H9 (cell line): ENCODE measurements around the gene MAPK8IP3. TPM values are rescaled to one million over a fixed set of nuclear protein-coding genes. Genes with fewer than 3 reads are reported as not detected.

ENCODE experiments used
- DNase-seq: peaks from one replicate; pipeline ENCODE4 v3.0.0-alpha.2; 2017
- H2AFZ ChIP-seq: one replicate; pipeline ENCODE4 v1.6.1; 2013; ENCODE audit warnings: mild to moderate bottlenecking, low read length, control low read depth, moderate library complexity
- H2AK5ac ChIP-seq: 2 replicates; pipeline ENCODE4 v1.6.1; 2013; ENCODE audit warnings: low read length, control low read depth, mixed read lengths; ENCODE audit not compliant: insufficient read length
- H2BK120ac ChIP-seq: one replicate; pipeline ENCODE4 v1.6.1; 2013; ENCODE audit warnings: low read depth, mild to moderate bottlenecking, low read length, control low read depth, inconsistent platforms; ENCODE audit not compliant: poor library complexity, severe bottlenecking
- H2BK12ac ChIP-seq: 2 replicates; pipeline ENCODE4 v1.6.1; 2013; ENCODE audit warnings: low read length, control low read depth, mixed read lengths, low read depth; ENCODE audit not compliant: insufficient read length
- H2BK15ac ChIP-seq: 2 replicates; pipeline ENCODE4 v1.6.1; 2013; ENCODE audit warnings: low read depth, low read length, control low read depth
- H2BK20ac ChIP-seq: one replicate; pipeline ENCODE4 v1.6.1; 2013; ENCODE audit warnings: low read depth, mild to moderate bottlenecking, low read length, control low read depth, inconsistent platforms; ENCODE audit not compliant: poor library complexity, severe bottlenecking
- H2BK5ac ChIP-seq: 2 replicates; pipeline ENCODE4 v1.6.1; 2013; ENCODE audit warnings: low read length, control low read depth, mixed read lengths; ENCODE audit not compliant: insufficient read length
- H3K14ac ChIP-seq: 2 replicates; pipeline ENCODE4 v1.6.1; 2013; ENCODE audit warnings: low read length, control low read depth; ENCODE audit not compliant: insufficient read depth
- H3K18ac ChIP-seq: 2 replicates; pipeline ENCODE4 v1.6.1; 2013; ENCODE audit warnings: low read depth, mild to moderate bottlenecking, mixed read lengths, low read length, control low read depth; ENCODE audit not compliant: insufficient read length
- H3K23ac ChIP-seq: 2 replicates; pipeline ENCODE4 v1.6.1; 2013; ENCODE audit warnings: low read length, control low read depth, mixed read lengths, low read depth; ENCODE audit not compliant: insufficient read length
- H3K23me2 ChIP-seq: 2 replicates; pipeline ENCODE4 v1.6.1; 2013; ENCODE audit warnings: low read depth, mild to moderate bottlenecking, mixed read lengths, low read length, control low read depth; ENCODE audit not compliant: insufficient read length, poor library complexity, severe bottlenecking
- H3K27ac ChIP-seq: 2 replicates; pipeline ENCODE4 v1.5.1; 2013; ENCODE audit warnings: low read length, control low read depth, mixed read lengths, low read depth; ENCODE audit not compliant: insufficient read length
- H3K27me3 ChIP-seq: 2 replicates; pipeline ENCODE4 v1.6.1; 2013; ENCODE audit warnings: low read length, control low read depth, inconsistent platforms; ENCODE audit not compliant: insufficient read depth
- H3K4ac ChIP-seq: 2 replicates; pipeline ENCODE4 v1.6.1; 2013; ENCODE audit warnings: low read depth, mild to moderate bottlenecking, control low read depth, inconsistent platforms, low read length, moderate library complexity
- H3K4me1 ChIP-seq: 2 replicates; pipeline ENCODE4 v1.6.1; 2013; ENCODE audit warnings: low read length, control low read depth, inconsistent platforms; ENCODE audit not compliant: insufficient read depth
- H3K4me2 ChIP-seq: 2 replicates; pipeline ENCODE4 v1.6.1; 2013; ENCODE audit warnings: low read length, control low read depth, mixed read lengths; ENCODE audit not compliant: insufficient read length, insufficient read depth
- H3K56ac ChIP-seq: 2 replicates; pipeline ENCODE4 v1.6.1; 2013; ENCODE audit warnings: low read depth, mild to moderate bottlenecking, mixed read lengths, low read length, control low read depth; ENCODE audit not compliant: insufficient read length
- H3K79me1 ChIP-seq: 2 replicates; pipeline ENCODE4 v1.6.1; 2013; ENCODE audit warnings: low read depth, mild to moderate bottlenecking, moderate library complexity, low read length, control low read depth, inconsistent platforms; ENCODE audit not compliant: insufficient read depth, poor library complexity, severe bottlenecking
- H3K79me2 ChIP-seq: 2 replicates; pipeline ENCODE4 v1.6.1; 2013; ENCODE audit warnings: low read length, control low read depth, inconsistent platforms; ENCODE audit not compliant: insufficient read depth
- H3K9ac ChIP-seq: 2 replicates; pipeline ENCODE4 v1.6.1; 2013; ENCODE audit warnings: low read length, control low read depth, mixed read lengths; ENCODE audit not compliant: insufficient read length; ENCODE audit errors: extremely low read depth
- H3K9me3 ChIP-seq: one replicate; pipeline ENCODE4 v1.6.1; 2013; ENCODE audit warnings: low read depth, low read length, inconsistent platforms; ENCODE audit not compliant: control insufficient read depth
- H3T11ph ChIP-seq: one replicate; pipeline ENCODE4 v1.6.1; 2013; ENCODE audit warnings: mild to moderate bottlenecking, low read length, control low read depth, inconsistent platforms
- H4K20me1 ChIP-seq: one replicate; pipeline ENCODE4 v1.6.1; 2013; ENCODE audit not compliant: control insufficient read depth, insufficient read length, insufficient read depth
- H4K5ac ChIP-seq: 2 replicates; pipeline ENCODE4 v1.6.1; 2013; ENCODE audit warnings: low read depth, mild to moderate bottlenecking, mixed read lengths, low read length, control low read depth; ENCODE audit not compliant: insufficient read length
- H4K8ac ChIP-seq: replicated peaks from 2 replicates; pipeline ENCODE4 v1.6.1; 2013; ENCODE audit warnings: low read length, control low read depth, mixed read lengths, low read depth; ENCODE audit not compliant: insufficient read length
- H4K91ac ChIP-seq: 2 replicates; pipeline ENCODE4 v1.6.1; 2013; ENCODE audit warnings: low read depth, mild to moderate bottlenecking, moderate library complexity, mixed read lengths, low read length, control low read depth; ENCODE audit not compliant: insufficient read length
- H3K27ac Mint-ChIP-seq, 3 experiments: 2 replicates in 2 of 3; 3 replicates in 1 of 3; pipeline ENCODE4 v1.8.0; 2020 to 2021; ENCODE audit warnings: mixed read lengths in 3 of 3, mild to moderate bottlenecking in 1 of 3, moderate library complexity in 1 of 3
- H3K27me3 Mint-ChIP-seq: 2 replicates; pipeline ENCODE4 v1.8.0; 2021; ENCODE audit warnings: low read depth, mild to moderate bottlenecking, moderate library complexity, mixed read lengths
- H3K36me3 Mint-ChIP-seq, 3 experiments: 2 replicates in 2 of 3; 3 replicates in 1 of 3; pipeline ENCODE4 v1.8.0; 2020 to 2021; ENCODE audit warnings: low read depth in 3 of 3, mixed read lengths in 3 of 3; ENCODE audit not compliant: insufficient read depth in 1 of 3
- H3K4me1 Mint-ChIP-seq, 2 experiments: 2 replicates each; pipeline ENCODE4 v1.8.0; 2020; ENCODE audit warnings: mixed read lengths in 2 of 2
- H3K4me3 Mint-ChIP-seq, 2 experiments: 2 replicates in 1 of 2; 3 replicates in 1 of 2; pipeline ENCODE4 v1.8.0; 2020 to 2021; ENCODE audit warnings: mild to moderate bottlenecking in 2 of 2, mixed read lengths in 2 of 2, moderate library complexity in 1 of 2
- H3K9me3 Mint-ChIP-seq, 2 experiments: 2 replicates in 1 of 2; 3 replicates in 1 of 2; pipeline ENCODE4 v1.8.0; 2020; ENCODE audit warnings: mild to moderate bottlenecking in 2 of 2, mixed read lengths in 2 of 2, moderate library complexity in 1 of 2
- CTCF ChIP-seq: fragments of 200-600 bp; sonication (generic); conservative IDR thresholded peaks from 3 replicates; pipeline ENCODE4 v1.8.0; 2021; ENCODE audit warnings: antibody characterized with exemption, mild to moderate bottlenecking
- WGBS: extraction: QIAGEN DNeasy Blood & Tissue Kit; methylation state at CpG from one replicate; pipeline ENCODE4 v1.1.7; 2013; ENCODE audit warnings: missing lambda C conversion rate, low lambda C conversion rate, mixed read lengths; ENCODE audit not compliant: insufficient read length; ENCODE audit errors: extremely low coverage; 5-methylcytosine and 5-hydroxymethylcytosine counted together
- total RNA-seq: library from RNA; stranded (reverse); gene quantifications from 2 replicates; pipeline ENCODE4 v1.2.1, GENCODE V29; 2021

The MAPK8IP3 gene
- total RNA-seq, 1 experiment from 2014 or later: 51.3 TPM

GRCh38 chr16:1778200-1779179, 72.5 kb downstream of the MAPK8IP3 start:
- H3K79me1 ChIP-seq: peaks cover 5% of the 10 kb centered on the region
- H3K27me3 ChIP-seq: no peaks in the 10 kb centered on the region
- H4K8ac ChIP-seq: no peak overlapping the region
- H3K23me2 ChIP-seq: peaks cover 10% of the 10 kb centered on the region
- H4K91ac ChIP-seq: no peak overlapping the region
- H3K27me3 Mint-ChIP-seq: peaks cover 2% of the 10 kb centered on the region; the same call in 1 of the 2 replicates
- no peak overlapping the region for H3K56ac ChIP-seq
- no peak overlapping the region for H3K18ac ChIP-seq
- H2BK120ac ChIP-seq: no peak overlapping the region
- no peak for TF ChIP-seq CTCF
- no peaks in the 10 kb centered on the region; the same call in 1 of the 2 replicates for H3K79me2 ChIP-seq
- H3K9me3 ChIP-seq: no peaks in the 10 kb centered on the region
- no peak overlapping the region for H4K5ac ChIP-seq
- no peak overlapping the region for H2BK20ac ChIP-seq
- no peak overlapping the region for H3K23ac ChIP-seq
- H3K4ac ChIP-seq: no peak overlapping the region
- no peak overlapping the region for H2BK5ac ChIP-seq
- DNase-seq: no peak
- H3T11ph ChIP-seq: no peak overlapping the region
- H3K4me1 ChIP-seq: no peaks in the 10 kb centered on the region
- no peak overlapping the region for H2BK12ac ChIP-seq
- no peak overlapping the region for H3K4me3 Mint-ChIP-seq
- H3K27ac Mint-ChIP-seq: no peak overlapping the region
- H2AK5ac ChIP-seq: no peak overlapping the region
- WGBS: no CpG with 5 or more reads among the region's 34 CpGs
- H2AFZ ChIP-seq: no peak overlapping the region
- peaks cover 7 to 18% of the 10 kb centered on the region in 2 experiments for H3K4me1 Mint-ChIP-seq
- H4K20me1 ChIP-seq: no peaks in the 10 kb centered on the region
- no peaks in the 10 kb centered on the region for H3K9me3 Mint-ChIP-seq
- no peak overlapping the region for H3K27ac ChIP-seq
- H3K36me3 Mint-ChIP-seq: peaks cover 0 to 46% (median 8%) of the 10 kb centered on the region in 3 experiments; a peak in 4 of 7 replicates
- H2BK15ac ChIP-seq: no peak overlapping the region
- H3K14ac ChIP-seq: no peak overlapping the region
- no peak overlapping the region for H3K9ac ChIP-seq
- no peak overlapping the region for H3K4me2 ChIP-seq
